ENCODE results near the gene ISYNA1. TPM values are rescaled to one million over a fixed set of nuclear protein-coding genes. Genes with fewer than 3 reads are reported as not detected.

ISYNA1 gene
- total and polyA plus RNA-seq, 2 of the 8 experiments (the other 6 are each of a cell fraction or from before 2014, with no cell fraction given): 207 to 264 TPM

- H3K79me2 ChIP-seq (ENCODE audit: control insufficient read depth in 1 of 2, insufficient read depth in 2 of 2, low read length in 2 of 2): peaks cover 0 to 19% of the 10 kb centered on the region in 2 experiments; a peak in 1 of 4 replicates
Observed at GRCh38 chr19:18480006-18480691, 42.2 kb upstream of the ISYNA1 start.

More at GRCh38 chr19:18480006-18480691, 42.2 kb upstream of the ISYNA1 start:
- 86% methylated on average over 13 of the region's 13 CpGs; no CpG with 5 or more reads in 1 of the 2 experiments for WGBS, 2 experiments (ENCODE audit: extremely low coverage in 1 of 2, insufficient coverage in 1 of 2, insufficient read length in 1 of 2, insufficient replicate concordance in 2 of 2, low coverage in 1 of 2, low lambda C conversion rate in 2 of 2, missing lambda C conversion rate in 1 of 2)
- 0 out of 2 replicates have a peak overlapping the region, but pooled peaks have one; percentile 39 for H2BK12ac ChIP-seq (ENCODE audit: low read depth, low read length)
- CTCF ChIA-PET (ENCODE audit: partially characterized antibody): interaction anchor here (0.8 to 18.5 kb wide), 8 partner anchors 7 to 192 kb away, joined by 3 to 213 read pairs (median 4); no protein-coding TSS in a partner anchor
- no peak overlapping the region for H3K4ac ChIP-seq (replicated peaks; ENCODE audit: insufficient read length, low read depth, low read length)
- H3K14ac ChIP-seq (ENCODE audit: insufficient read length): no peak overlapping the region
- FAIRE-seq (no peak), DNase-seq (ENCODE audit: low read depth in 1 of 2, low spot score in 2 of 2) (no peak)
- H3K79me1 ChIP-seq (ENCODE audit: low read depth, low read length): peaks cover 19% of the 10 kb centered on the region
- no peaks in the 10 kb centered on the region for H3K36me3 ChIP-seq (ENCODE audit: control insufficient read depth in 2 of 4, insufficient read depth in 4 of 4, low read length in 3 of 4)
- H2BK5ac ChIP-seq (ENCODE audit: low read depth, low read length): no peak overlapping the region
- no peak for TF ChIP-seq SIX5 (IDR thresholded peaks at IDR 0.05; ENCODE audit: low read depth, low read length)
- H2BK20ac ChIP-seq (ENCODE audit: low read length): no peak overlapping the region
- no peak overlapping the region for H4K91ac ChIP-seq (replicated peaks; ENCODE audit: insufficient read length, low read length)
- 0 out of 2 replicates have a peak, but pooled peaks cover 4% of the 10 kb centered on the region for H3K23me2 ChIP-seq (ENCODE audit: low read depth, low read length)
- no peaks in the 10 kb centered on the region for H3K9me3 ChIP-seq (ENCODE audit: insufficient read depth in 2 of 2, low read depth in 1 of 2, low read length in 1 of 2)
- H3K9ac ChIP-seq (replicated peaks in 1 of 4; ENCODE audit: extremely low read depth in 1 of 4, low read depth in 3 of 4, low read length in 3 of 4): no peak overlapping the region
- H3K4me1 ChIP-seq (replicated peaks in 1 of 4; ENCODE audit: control insufficient read depth in 3 of 4, insufficient read depth in 4 of 4, low read length in 3 of 4): no peaks in the 10 kb centered on the region; a peak in 1 of 7 replicates
- H4K8ac ChIP-seq (ENCODE audit: extremely low read depth, insufficient read depth, low read length): no peak overlapping the region
- POLR2A ChIA-PET (ENCODE audit: partially characterized antibody): interaction anchor here (1.0 kb wide), 1 partner anchor 199 kb away, joined by 3 read pairs; the partner anchor contains the start of gene JUND
- no peak overlapping the region for H3K4me3 ChIP-seq (ENCODE audit: extremely low read depth in 1 of 4, insufficient read depth in 2 of 4, low read depth in 3 of 4, low read length in 4 of 4)
- H3K23ac ChIP-seq (ENCODE audit: insufficient read length): no peak overlapping the region
- H2AFZ ChIP-seq (ENCODE audit: low read length): no peak overlapping the region
- no peak overlapping the region for H3K4me2 ChIP-seq (ENCODE audit: insufficient read depth in 1 of 2, low read depth in 2 of 2, low read length in 2 of 2)
- H3K56ac ChIP-seq (replicated peaks; ENCODE audit: insufficient read length, low read depth, low read length): no peak overlapping the region
- H3K27ac ChIP-seq (ENCODE audit: low read depth, low read length): no peak overlapping the region
- no peak overlapping the region for H3K18ac ChIP-seq (ENCODE audit: extremely low read depth, low read length)
- peaks cover 0 to 24% of the 10 kb centered on the region in 2 experiments for H4K20me1 ChIP-seq (replicated peaks in 1 of 2; ENCODE audit: control insufficient read depth in 1 of 2, insufficient read depth in 2 of 2, low read length in 2 of 2)
- peak overlapping the region; percentile 98; the same call in 1 of the 2 replicates for H2AK5ac ChIP-seq (ENCODE audit: low read depth, low read length)
- H2BK15ac ChIP-seq (ENCODE audit: low read length): no peak overlapping the region
- H3K27me3 ChIP-seq (replicated peaks in 1 of 4; ENCODE audit: control insufficient read depth in 3 of 4, extremely low read depth in 1 of 4, insufficient read depth in 3 of 4, low read length in 3 of 4): no peaks in the 10 kb centered on the region
- H2BK120ac ChIP-seq (replicated peaks; ENCODE audit: low read depth, low read length): no peak overlapping the region
- H4K5ac ChIP-seq (ENCODE audit: insufficient read length, low read depth, low read length): no peak overlapping the region
